GM23338 (cell line): Measurements from ENCODE around the gene POLR1E. TPM values are rescaled to one million over a fixed set of nuclear protein-coding genes. Genes with fewer than 3 reads are reported as not detected.
"Not testable (repeated sequence)": the region's sequence is repeated elsewhere in the genome, so short reads cannot be mapped to it uniquely, and the experiment has no call there.

Experiments
- ATAC-seq: fragments of 200-7000 bp; cut with Tn5 transposase; 3 replicates; pipeline ENCODE4 v1.9.1; 2020
- DNase-seq: peaks from one replicate; pipeline ENCODE4 v3.0.0-alpha.2; 2015; ENCODE audit warnings: low spot score
- H2AFZ ChIP-seq: fragments of 200-600 bp; sonication (generic); 2 replicates; pipeline ENCODE4 v1.8.0; 2016; ENCODE audit warnings: antibody characterized with exemption, mild to moderate bottlenecking, moderate library complexity
- H3F3A ChIP-seq: fragments of 200-600 bp; sonication (generic); replicated peaks from 2 replicates; pipeline ENCODE4 v1.8.0; 2017; ENCODE audit warnings: antibody characterized with exemption, mixed run types, low read depth
- H3K27ac ChIP-seq: fragments of 200-600 bp; sonication (generic); 2 replicates; pipeline ENCODE4 v1.6.1; 2016; ENCODE audit warnings: low read depth
- H3K27me3 ChIP-seq: fragments of 200-600 bp; sonication (generic); 2 replicates; pipeline ENCODE4 v1.8.0; 2016; ENCODE audit warnings: mild to moderate bottlenecking, mixed run types, moderate library complexity; ENCODE audit not compliant: insufficient read depth
- H3K36me3 ChIP-seq: fragments of 200-600 bp; sonication (generic); 2 replicates; pipeline ENCODE4 v1.8.0; 2016; ENCODE audit warnings: mild to moderate bottlenecking; ENCODE audit not compliant: insufficient read depth
- H3K4me1 ChIP-seq: fragments of 200-600 bp; sonication (generic); 2 replicates; pipeline ENCODE4 v1.8.0; 2016; ENCODE audit warnings: mild to moderate bottlenecking, moderate library complexity; ENCODE audit not compliant: insufficient read depth
- H3K4me2 ChIP-seq: fragments of 200-600 bp; sonication (generic); 2 replicates; pipeline ENCODE4 v1.7.1; 2017; ENCODE audit warnings: mixed run types
- H3K4me3 ChIP-seq: fragments of 200-600 bp; sonication (generic); 2 replicates; pipeline ENCODE4 v1.6.1; 2016; ENCODE audit warnings: mixed run types
- H3K79me2 ChIP-seq: fragments of 200-600 bp; sonication (generic); replicated peaks from 2 replicates; pipeline ENCODE4 v1.8.0; 2017; ENCODE audit warnings: mild to moderate bottlenecking; ENCODE audit not compliant: insufficient read depth
- H3K9me2 ChIP-seq: fragments of 200-600 bp; sonication (generic); 2 replicates; pipeline ENCODE4 v1.8.0; 2017; ENCODE audit not compliant: insufficient read depth
- H4K20me1 ChIP-seq: fragments of 200-600 bp; sonication (generic); replicated peaks from 2 replicates; pipeline ENCODE4 v1.8.0; 2017; ENCODE audit warnings: mild to moderate bottlenecking; ENCODE audit not compliant: insufficient read depth
- H3K27ac Mint-ChIP-seq: 2 replicates; pipeline ENCODE4 v1.8.0; 2020; ENCODE audit warnings: inconsistent platforms, mild to moderate bottlenecking, moderate library complexity, mixed read lengths
- H3K27me3 Mint-ChIP-seq: 3 replicates; pipeline ENCODE4 v1.8.0; 2022; ENCODE audit warnings: low read depth, mild to moderate bottlenecking, moderate library complexity, mixed read lengths, inconsistent platforms; ENCODE audit not compliant: insufficient read depth, poor library complexity
- H3K36me3 Mint-ChIP-seq: 3 replicates; pipeline ENCODE4 v1.8.0; 2021; ENCODE audit warnings: low read depth, mild to moderate bottlenecking, inconsistent platforms, moderate library complexity, mixed read lengths
- H3K4me1 Mint-ChIP-seq: 3 replicates; pipeline ENCODE4 v1.8.0; 2020; ENCODE audit warnings: mild to moderate bottlenecking, inconsistent platforms, mixed read lengths
- H3K4me3 Mint-ChIP-seq: 3 replicates; pipeline ENCODE4 v1.8.0; 2021; ENCODE audit warnings: moderate library complexity, mild to moderate bottlenecking, inconsistent platforms, mixed read lengths
- H3K9me3 Mint-ChIP-seq: 3 replicates; pipeline ENCODE4 v1.8.0; 2020; ENCODE audit warnings: moderate library complexity, mild to moderate bottlenecking, inconsistent platforms, mixed read lengths
- CREB1 ChIP-seq: fragments of 250-450 bp; sonication (Bioruptor Pico); IDR thresholded peaks from 2 replicates; pipeline ENCODE4 v1.5.0; 2020; ENCODE audit warnings: low read depth, mild to moderate bottlenecking, moderate library complexity
- CTCF ChIP-seq, 2 experiments: fragments of 200-600 bp in 1 of 2; sonication (generic) in 1 of 2; conservative IDR thresholded peaks; 2 replicates each; pipeline versions ENCODE4 v1.5.1 to v1.6.1; 2016 to 2017; ENCODE audit warnings: antibody characterized with exemption in 2 of 2, low read depth in 2 of 2, mild to moderate bottlenecking in 2 of 2, moderate library complexity in 1 of 2
- ETS1 ChIP-seq: IDR thresholded peaks from 2 replicates; pipeline ENCODE4 v1.6.1; 2016; ENCODE audit warnings: antibody characterized with exemption
- EZH2 ChIP-seq: fragments of 200-600 bp; sonication (generic); IDR thresholded peaks from one replicate; pipeline ENCODE4 v1.8.0; 2017; ENCODE audit warnings: antibody characterized with exemption, mild to moderate bottlenecking, low read depth; ENCODE audit not compliant: unreplicated experiment
- EZH2phosphoT487 ChIP-seq: fragments of 200-600 bp; sonication (generic); IDR thresholded peaks from one replicate; pipeline ENCODE4 v1.8.1; 2018; ENCODE audit warnings: antibody characterized with exemption; ENCODE audit not compliant: unreplicated experiment
- JUNB ChIP-seq: IDR thresholded peaks from one replicate; pipeline ENCODE4 v1.6.1; 2016; ENCODE audit warnings: antibody characterized with exemption; ENCODE audit not compliant: unreplicated experiment
- POLR2AphosphoS5 ChIP-seq: IDR thresholded peaks from 2 replicates; pipeline ENCODE4 v1.6.1; 2016; ENCODE audit warnings: antibody characterized with exemption, low read depth
- REST ChIP-seq: IDR thresholded peaks from one replicate; pipeline ENCODE4 v1.6.1; 2018; ENCODE audit warnings: antibody characterized with exemption; ENCODE audit not compliant: unreplicated experiment
- STAT1 ChIP-seq: IDR thresholded peaks from one replicate; pipeline ENCODE4 v1.6.1; 2016; ENCODE audit warnings: antibody characterized with exemption; ENCODE audit not compliant: unreplicated experiment
- ZNF114 ChIP-seq: fragments of 250-450 bp; sonication (Bioruptor Pico); IDR thresholded peaks from 2 replicates; pipeline ENCODE4 v1.5.0; 2020; ENCODE audit warnings: mild to moderate bottlenecking, moderate library complexity
- ZNF331 ChIP-seq: fragments of 250-450 bp; sonication (Bioruptor Pico); IDR thresholded peaks from 2 replicates; pipeline ENCODE4 v1.5.0; 2020; ENCODE audit warnings: low read depth, mild to moderate bottlenecking, moderate library complexity
- polyA plus RNA-seq: library from polyadenylated mRNA; unstranded; fragments of >200 nt; fragmentation: Nextera tagmentation; extraction: Ambion mirVana; gene quantifications from 2 replicates; pipeline ENCODE4 v1.2.1, GENCODE V29; 2016
- total RNA-seq: library from RNA; depleted of rRNA; stranded (reverse); fragments of >200 nt; shearing (Covaris generic); gene quantifications from 2 replicates; pipeline ENCODE4 v1.2.3, GENCODE V29; 2014

Gene POLR1E
- total and polyA plus RNA-seq, 2 experiments from 2014 or later: 19.2 to 45.5 TPM

GRCh38 chr9:37466037-37466709 is 19.6 kb upstream of the POLR1E start:
- Histone ChIP-seq H4K20me1 (peaks cover 22% of the 10 kb centered on the region), H3K4me3 (peak overlapping the region; percentile 74), H3K27me3 (no peaks in the 10 kb centered on the region), H3K4me2 (peak overlapping the region; percentile 77), H3K79me2 (peaks cover 35% of the 10 kb centered on the region), H3K27ac (peak overlapping the region; percentile 99), H3K4me1 (peaks cover 19% of the 10 kb centered on the region), H2AFZ (no peak overlapping the region; the same call in 1 of the 2 replicates), H3F3A (peaks cover 14% of the 10 kb centered on the region; the same call in 1 of the 2 replicates), H3K36me3 (no peaks in the 10 kb centered on the region), H3K9me2 (no peaks in the 10 kb centered on the region)
- Mint-ChIP-seq H3K9me3 (no peaks in the 10 kb centered on the region), H3K27me3 (peaks cover 29% of the 10 kb centered on the region), H3K27ac (peak overlapping the region; percentile 100), H3K36me3 (peaks cover 8% of the 10 kb centered on the region), H3K4me3 (peak overlapping the region; percentile 99), H3K4me1 (peaks cover 28% of the 10 kb centered on the region)
- TF ChIP-seq CREB1 (peak; percentile 7; the same call in 1 of the 2 replicates), JUNB (no peak), POLR2AphosphoS5 (peak; percentile 66), EZH2phosphoT487 (no peak), ETS1 (no peak), ZNF331 (CRISPR knock-in tag) (0 out of 2 replicates have a peak, but pooled peaks have one; percentile 19), ZNF114 (CRISPR knock-in tag) (0 out of 2 replicates have a peak, but pooled peaks have one; percentile 15)
- peak; percentile 93 for DNase-seq
- ATAC-seq: peak; percentile 30

- not testable (repeated sequence) for H3K4me3 ChIP-seq, H3K4me2 ChIP-seq, H3K9me2 ChIP-seq, H3K36me3 ChIP-seq, H3K4me3 Mint-ChIP-seq, H3K36me3 Mint-ChIP-seq, ATAC-seq, H2AFZ ChIP-seq, H3K27ac Mint-ChIP-seq, H3K27me3 ChIP-seq, H3K27ac ChIP-seq, H3K9me3 Mint-ChIP-seq, DNase-seq
- Histone ChIP-seq H3F3A (peaks cover 14% of the 10 kb centered on the region; the same call in 1 of the 2 replicates), H3K4me1 (peaks cover 24% of the 10 kb centered on the region), H3K79me2 (peaks cover 22% of the 10 kb centered on the region), H4K20me1 (peaks cover 11% of the 10 kb centered on the region)
- Mint-ChIP-seq H3K27me3 (peaks cover 30% of the 10 kb centered on the region), H3K4me1 (peaks cover 35% of the 10 kb centered on the region)
Measured at GRCh38 chr9:37467530-37467929, 18.2 kb upstream of the POLR1E start.

- Mint-ChIP-seq H3K4me3 (no peak overlapping the region), H3K9me3 (peaks cover 9% of the 10 kb centered on the region; the same call in 2 of the 3 replicates), H3K36me3 (peaks cover 9% of the 10 kb centered on the region; the same call in 2 of the 3 replicates), H3K27ac (no peak overlapping the region), H3K4me1 (peaks cover 25% of the 10 kb centered on the region), H3K27me3 (peaks cover 31% of the 10 kb centered on the region)
- H3K36me3 ChIP-seq: no peaks in the 10 kb centered on the region
- H3K79me2 ChIP-seq: peaks cover 11% of the 10 kb centered on the region
- H3K27ac ChIP-seq: no peak overlapping the region
- H3K4me3 ChIP-seq: no peak overlapping the region
- no peaks in the 10 kb centered on the region for H3K27me3 ChIP-seq
- H3K4me1 ChIP-seq: peaks cover 13% of the 10 kb centered on the region
- DNase-seq: peak; percentile 45
- H3K4me2 ChIP-seq: no peak overlapping the region
- H4K20me1 ChIP-seq: peaks cover 1% of the 10 kb centered on the region; the same call in 1 of the 2 replicates
- no peak for ATAC-seq
- H3K9me2 ChIP-seq: 0 out of 2 replicates have a peak, but pooled peaks cover 5% of the 10 kb centered on the region
- no peak overlapping the region for H2AFZ ChIP-seq
- peaks cover 21% of the 10 kb centered on the region for H3F3A ChIP-seq
- TF ChIP-seq POLR2AphosphoS5 (no peak; the same call in 1 of the 2 replicates), CREB1 (no peak), STAT1 (no peak), REST (no peak), EZH2 (no peak), ZNF114 (CRISPR knock-in tag) (no peak), CTCF (conservative IDR thresholded peaks at IDR 0.05; ENCODE audit: low read depth in 2 of 2) (no peak), EZH2phosphoT487 (no peak), JUNB (no peak)
Measured at GRCh38 chr9:37468620-37469019, 17.1 kb upstream of the POLR1E start.
